ENCODE measurements around the gene CDH4. TPM values are rescaled to one million over a fixed set of nuclear protein-coding genes. Genes with fewer than 3 reads are reported as not detected.

The CDH4 gene
- total RNA-seq, 1 experiment from 2014 or later: not detected

DNA sequence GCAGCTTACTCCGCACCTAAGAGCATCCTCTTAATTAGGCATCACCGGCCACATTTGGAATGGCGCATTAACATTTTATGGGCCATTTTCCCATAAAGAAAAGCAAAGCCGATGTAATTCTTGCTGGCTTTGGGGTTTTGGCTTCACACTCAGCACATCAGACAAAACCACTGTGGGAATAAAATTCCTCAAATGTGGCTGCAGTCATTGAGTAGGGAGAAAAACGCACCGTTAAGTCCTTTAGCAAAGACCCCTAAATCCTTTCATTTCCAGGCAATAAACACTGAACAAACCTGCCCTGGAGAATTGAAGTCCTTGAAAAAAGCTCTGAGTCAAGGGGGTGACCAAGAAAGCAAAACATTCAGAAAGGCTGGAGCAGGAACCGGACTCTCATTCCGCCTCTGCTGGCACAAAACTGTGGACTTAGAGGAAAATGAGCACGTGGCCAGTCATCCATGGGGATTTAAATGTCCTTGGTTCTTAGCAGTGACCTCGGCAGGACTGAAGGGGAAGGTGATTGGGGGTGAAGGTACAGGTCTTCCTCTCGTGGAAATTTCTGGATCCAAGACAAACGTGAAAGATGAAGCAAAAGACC is 102.9 kb downstream of the CDH4 start:
- H3K4me3 ChIP-seq: no peak overlapping the region
- H3K79me2 ChIP-seq (ENCODE audit: low read depth): no peaks in the 10 kb centered on the region
- ChIA-PET CTCF (no interaction called here), POLR2A (ENCODE audit: unreplicated experiment) (no interaction called here)
- H3K9me3 ChIP-seq (ENCODE audit: insufficient read depth, low read depth): no peaks in the 10 kb centered on the region
- no peak for DNase-seq
- peaks cover 83% of the 10 kb centered on the region for H3K27me3 ChIP-seq (ENCODE audit: insufficient read depth, low read depth)
- no peaks in the 10 kb centered on the region for H3K9me2 ChIP-seq (ENCODE audit: insufficient read depth)
- no peaks in the 10 kb centered on the region for H3K4me1 ChIP-seq (replicated peaks; ENCODE audit: insufficient read depth)
- no TSS peak for BruUV-seq (replicated peaks)
- H3K4me2 ChIP-seq: no peak overlapping the region
- no peak overlapping the region for H2AFZ ChIP-seq
- no peaks in the 10 kb centered on the region for H3F3A ChIP-seq (ENCODE audit: insufficient read depth, low read depth)
- H3K27ac ChIP-seq: no peak overlapping the region
- H4K20me1 ChIP-seq (ENCODE audit: insufficient read depth): 0 out of 2 replicates have a peak, but pooled peaks cover 10% of the 10 kb centered on the region
- intact Hi-C loops (cut with micrococcal nuclease; ENCODE audit: unreplicated experiment): no loop called here
- TF ChIP-seq EZH2 (IDR thresholded peaks at IDR 0.05; ENCODE audit: low read depth): no peak
- no peaks in the 10 kb centered on the region for H3K36me3 ChIP-seq (ENCODE audit: low read depth)

- Histone ChIP-seq H4K20me1 (ENCODE audit: insufficient read depth) (0 out of 2 replicates have a peak, but pooled peaks cover 10% of the 10 kb centered on the region), H3K4me1 (replicated peaks; ENCODE audit: insufficient read depth) (no peaks in the 10 kb centered on the region), H3K9me3 (ENCODE audit: insufficient read depth, low read depth) (no peaks in the 10 kb centered on the region), H3K79me2 (ENCODE audit: low read depth) (no peaks in the 10 kb centered on the region), H3K27me3 (ENCODE audit: insufficient read depth, low read depth) (peaks cover 88% of the 10 kb centered on the region), H3K36me3 (ENCODE audit: low read depth) (no peaks in the 10 kb centered on the region), H3K4me3 (no peak overlapping the region), H2AFZ (no peak overlapping the region), H3K4me2 (no peak overlapping the region), H3K9me2 (ENCODE audit: insufficient read depth) (no peaks in the 10 kb centered on the region), H3F3A (ENCODE audit: insufficient read depth, low read depth) (no peaks in the 10 kb centered on the region), H3K27ac (no peak overlapping the region)
- BruUV-seq (replicated peaks): no TSS peak
- intact Hi-C loops (cut with micrococcal nuclease; ENCODE audit: unreplicated experiment): no loop called here
- ChIA-PET POLR2A (ENCODE audit: unreplicated experiment) (no interaction called here), CTCF (no interaction called here)
- TF ChIP-seq EZH2 (IDR thresholded peaks at IDR 0.05; ENCODE audit: low read depth): no peak
- TF ChIP-seq, protein P1, sequence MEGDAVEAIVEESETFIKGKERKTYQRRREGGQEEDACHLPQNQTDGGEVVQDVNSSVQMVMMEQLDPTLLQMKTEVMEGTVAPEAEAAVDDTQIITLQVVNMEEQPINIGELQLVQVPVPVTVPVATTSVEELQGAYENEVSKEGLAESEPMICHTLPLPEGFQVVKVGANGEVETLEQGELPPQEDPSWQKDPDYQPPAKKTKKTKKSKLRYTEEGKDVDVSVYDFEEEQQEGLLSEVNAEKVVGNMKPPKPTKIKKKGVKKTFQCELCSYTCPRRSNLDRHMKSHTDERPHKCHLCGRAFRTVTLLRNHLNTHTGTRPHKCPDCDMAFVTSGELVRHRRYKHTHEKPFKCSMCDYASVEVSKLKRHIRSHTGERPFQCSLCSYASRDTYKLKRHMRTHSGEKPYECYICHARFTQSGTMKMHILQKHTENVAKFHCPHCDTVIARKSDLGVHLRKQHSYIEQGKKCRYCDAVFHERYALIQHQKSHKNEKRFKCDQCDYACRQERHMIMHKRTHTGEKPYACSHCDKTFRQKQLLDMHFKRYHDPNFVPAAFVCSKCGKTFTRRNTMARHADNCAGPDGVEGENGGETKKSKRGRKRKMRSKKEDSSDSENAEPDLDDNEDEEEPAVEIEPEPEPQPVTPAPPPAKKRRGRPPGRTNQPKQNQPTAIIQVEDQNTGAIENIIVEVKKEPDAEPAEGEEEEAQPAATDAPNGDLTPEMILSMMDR (conservative IDR thresholded peaks at IDR 0.05): no peak
- no peak for DNase-seq
These were observed 103.5 kb downstream of the CDH4 start for GRCh38 chr20:61355585-61355984.

DNA sequence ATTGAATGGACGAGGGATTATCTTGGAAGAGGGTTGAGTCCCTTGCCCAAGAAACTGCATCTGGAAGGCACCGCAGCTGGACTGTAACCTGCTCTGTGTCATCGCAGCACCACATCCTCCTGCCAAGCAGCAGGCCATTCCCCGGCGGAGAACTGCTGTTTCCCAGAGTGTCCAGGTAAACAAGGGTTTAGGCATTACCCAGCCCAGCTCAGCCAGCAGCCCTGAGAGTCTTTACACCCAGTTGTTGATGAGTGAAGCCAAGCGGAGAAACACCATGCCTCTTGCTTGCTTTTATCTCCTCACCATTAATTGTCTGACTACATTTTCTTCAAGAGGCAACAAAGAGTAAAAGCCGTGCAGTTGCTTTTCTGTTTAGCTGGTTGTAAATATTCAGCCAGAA is 104.1 kb downstream of the CDH4 start:
- 0 out of 2 replicates have a peak, but pooled peaks cover 10% of the 10 kb centered on the region for H4K20me1 ChIP-seq (ENCODE audit: insufficient read depth)
- H3K79me2 ChIP-seq (ENCODE audit: low read depth): no peaks in the 10 kb centered on the region
- H3K4me1 ChIP-seq (replicated peaks; ENCODE audit: insufficient read depth): no peaks in the 10 kb centered on the region
- ChIA-PET POLR2A (ENCODE audit: unreplicated experiment) (no interaction called here), CTCF (no interaction called here)
- no peaks in the 10 kb centered on the region for H3K36me3 ChIP-seq (ENCODE audit: low read depth)
- H3K27ac ChIP-seq: no peak overlapping the region
- H3K4me2 ChIP-seq: no peak overlapping the region
- TF ChIP-seq EZH2 (IDR thresholded peaks at IDR 0.05; ENCODE audit: low read depth): no peak
- TF ChIP-seq, protein P1 (conservative IDR thresholded peaks at IDR 0.05): no peak
- BruUV-seq (replicated peaks): no TSS peak
- peaks cover 88% of the 10 kb centered on the region for H3K27me3 ChIP-seq (ENCODE audit: insufficient read depth, low read depth)
- no peak overlapping the region for H3K4me3 ChIP-seq
- DNase-seq: no peak
- H3F3A ChIP-seq (ENCODE audit: insufficient read depth, low read depth): no peaks in the 10 kb centered on the region
- H3K9me2 ChIP-seq (ENCODE audit: insufficient read depth): no peaks in the 10 kb centered on the region
- intact Hi-C loops (cut with micrococcal nuclease; ENCODE audit: unreplicated experiment): no loop called here
- H2AFZ ChIP-seq: no peak overlapping the region
- no peaks in the 10 kb centered on the region for H3K9me3 ChIP-seq (ENCODE audit: insufficient read depth, low read depth)

DNA sequence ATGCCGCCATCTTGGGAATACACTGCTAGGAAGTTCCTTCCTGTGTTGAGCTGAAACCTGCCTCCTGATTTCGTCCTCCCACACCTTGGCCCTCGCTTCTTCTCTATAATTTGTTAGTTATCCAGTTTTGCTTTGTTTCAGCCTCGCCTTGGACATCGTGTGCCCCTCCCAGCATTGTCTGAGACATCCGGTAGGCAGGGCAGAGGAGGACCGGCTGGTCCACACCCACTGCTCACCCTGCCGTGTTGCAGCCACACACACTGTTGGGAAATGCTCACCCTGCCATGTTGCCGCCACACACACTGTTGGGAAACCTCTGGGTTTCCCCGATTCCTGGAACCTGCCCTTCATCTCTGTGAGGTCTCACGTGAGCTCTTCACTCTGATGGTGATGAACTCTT is 105.1 kb downstream of the CDH4 start:
- intact Hi-C loops (cut with micrococcal nuclease; ENCODE audit: unreplicated experiment): no loop called here
- ChIA-PET CTCF (no interaction called here), POLR2A (ENCODE audit: unreplicated experiment) (no interaction called here)
- H4K20me1 ChIP-seq (ENCODE audit: insufficient read depth): 0 out of 2 replicates have a peak, but pooled peaks cover 10% of the 10 kb centered on the region
- no peaks in the 10 kb centered on the region for H3F3A ChIP-seq (ENCODE audit: insufficient read depth, low read depth)
- H3K9me3 ChIP-seq (ENCODE audit: insufficient read depth, low read depth): no peaks in the 10 kb centered on the region
- no peak overlapping the region for H3K4me2 ChIP-seq
- H3K27me3 ChIP-seq (ENCODE audit: insufficient read depth, low read depth): peaks cover 94% of the 10 kb centered on the region
- H3K4me1 ChIP-seq (replicated peaks; ENCODE audit: insufficient read depth): no peaks in the 10 kb centered on the region
- no peak overlapping the region for H2AFZ ChIP-seq
- H3K4me3 ChIP-seq: no peak overlapping the region
- H3K9me2 ChIP-seq (ENCODE audit: insufficient read depth): no peaks in the 10 kb centered on the region
- no TSS peak for BruUV-seq (replicated peaks)
- DNase-seq: no peak
- TF ChIP-seq EZH2 (IDR thresholded peaks at IDR 0.05; ENCODE audit: low read depth): no peak
- TF ChIP-seq, protein P1 (conservative IDR thresholded peaks at IDR 0.05): no peak
- no peaks in the 10 kb centered on the region for H3K36me3 ChIP-seq (ENCODE audit: low read depth)
- no peaks in the 10 kb centered on the region for H3K79me2 ChIP-seq (ENCODE audit: low read depth)
- H3K27ac ChIP-seq: no peak overlapping the region
